NCI-H1417 treated with DMSO at 0.1 percent for 48 hours (cell line): Measurements from ENCODE around the gene PHLPP1.
A peak's percentile ranks its signal among the peaks of the same experiment; 100 is the strongest.

Source experiments
- DNase-seq: peaks from one replicate; lab custom pipeline; 2025; lab: John Stamatoyannopoulos, UW

PHLPP1 gene

DNA sequence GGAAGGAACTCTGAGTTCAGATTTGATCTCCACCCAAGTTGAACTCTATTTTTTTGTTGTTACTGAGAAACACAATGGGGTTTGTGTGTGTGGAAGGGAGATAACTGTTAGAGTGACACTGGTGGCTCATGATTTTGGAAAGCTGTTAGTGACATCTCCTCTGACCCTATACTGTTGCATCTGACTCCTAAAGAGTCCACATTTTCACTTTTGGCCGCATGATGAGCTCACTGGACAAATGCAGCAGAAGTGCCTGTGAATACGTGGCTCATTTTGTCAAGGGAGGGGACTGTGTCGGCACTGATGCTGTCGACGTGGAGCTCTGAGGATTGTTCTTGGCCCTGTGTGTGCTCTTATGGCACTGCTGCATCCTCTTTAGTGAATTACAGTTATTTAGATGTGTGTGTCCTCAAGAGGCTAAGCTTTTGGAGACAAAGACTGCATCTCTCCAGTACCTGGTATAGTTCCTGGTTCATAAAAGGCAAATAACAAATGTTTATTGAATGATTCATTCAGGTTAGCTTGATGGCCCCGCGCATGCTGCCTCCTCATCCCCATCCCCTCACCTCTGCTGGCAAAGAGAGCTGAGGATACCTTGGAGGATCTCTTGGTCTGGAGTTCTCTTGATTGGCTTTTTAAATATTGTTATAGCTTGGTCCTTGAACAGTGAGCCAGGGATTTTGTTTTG, 135.4 kb downstream of the PHLPP1 start:
- no peak for DNase-seq

DNA sequence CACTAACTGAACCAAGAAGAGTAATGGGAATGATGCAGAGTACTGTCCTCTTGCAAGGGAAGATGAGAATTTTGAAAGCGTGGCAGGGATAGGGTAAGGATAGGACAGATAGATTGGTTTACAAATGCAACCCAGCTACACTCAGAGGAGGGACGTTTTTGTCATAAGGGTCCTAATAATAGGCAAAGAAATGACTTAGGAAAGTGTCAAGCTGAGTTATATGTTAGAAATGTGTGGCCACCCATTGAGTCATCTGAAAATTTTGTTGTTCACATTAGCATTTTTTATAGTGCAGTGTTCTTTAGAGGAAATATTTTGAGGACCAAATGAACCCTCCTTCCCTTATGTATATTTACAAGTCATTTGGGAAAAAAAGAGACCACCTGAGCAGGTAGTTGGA, 137.5 kb downstream of the PHLPP1 start:
- DNase-seq: no peak

DNA sequence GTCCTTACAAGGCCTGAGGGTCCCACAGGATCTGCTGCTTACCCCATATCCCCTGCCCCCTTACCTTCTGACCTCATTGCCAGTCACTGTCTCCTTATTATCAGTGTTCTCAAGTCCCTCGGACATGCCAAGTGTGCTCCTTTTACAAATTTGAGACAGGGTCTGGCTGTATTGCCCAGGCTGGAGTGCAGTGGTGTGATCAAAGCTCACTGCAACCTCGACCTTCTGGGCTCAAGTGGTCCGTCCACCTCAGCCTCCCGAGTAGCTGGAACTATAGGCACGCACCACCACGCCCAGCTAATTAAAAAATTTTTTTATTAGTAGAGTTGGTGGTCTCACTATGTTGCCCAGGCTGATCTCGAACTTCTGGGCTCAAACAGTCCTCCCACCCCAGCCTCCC, 141.0 kb downstream of the PHLPP1 start:
- no peak for DNase-seq

DNA sequence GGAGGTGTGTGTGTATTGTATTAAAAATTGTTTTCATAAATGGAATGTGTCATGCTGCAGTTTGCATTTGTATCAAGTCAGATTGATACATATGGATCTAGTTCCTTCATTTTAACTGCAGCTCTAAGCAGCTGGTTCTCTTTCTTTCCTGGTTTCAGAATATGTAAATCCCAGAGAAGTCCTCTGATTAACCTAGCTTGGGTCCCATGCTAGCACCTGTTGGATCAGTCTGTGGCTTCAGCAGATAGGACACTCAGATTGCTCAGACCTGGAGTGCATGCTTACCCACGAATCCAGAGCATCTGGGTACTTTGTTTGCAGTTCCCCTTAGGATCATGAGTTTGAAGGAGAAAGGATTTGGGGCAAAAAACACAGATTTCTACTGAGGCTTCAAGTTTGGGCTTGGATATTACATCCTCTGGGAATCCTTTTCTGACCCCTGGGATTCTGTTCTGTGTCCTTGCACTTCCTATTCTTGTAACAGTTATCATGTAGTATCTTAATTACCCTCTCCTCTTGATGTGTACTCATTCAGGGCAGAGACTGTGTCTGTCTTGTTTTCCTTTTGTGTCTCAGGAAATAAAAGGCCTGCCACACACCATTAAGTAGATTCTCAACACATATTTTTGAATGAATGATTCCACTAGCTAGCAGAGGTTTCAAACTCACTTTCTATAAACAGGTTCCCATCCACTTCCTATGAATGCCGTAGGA, 142.1 kb downstream of the PHLPP1 start:
- no peak for DNase-seq

- DNase-seq: no peak
These were observed 144.7 kb downstream of the PHLPP1 start for GRCh38 chr18:62860062-62860461.

DNA sequence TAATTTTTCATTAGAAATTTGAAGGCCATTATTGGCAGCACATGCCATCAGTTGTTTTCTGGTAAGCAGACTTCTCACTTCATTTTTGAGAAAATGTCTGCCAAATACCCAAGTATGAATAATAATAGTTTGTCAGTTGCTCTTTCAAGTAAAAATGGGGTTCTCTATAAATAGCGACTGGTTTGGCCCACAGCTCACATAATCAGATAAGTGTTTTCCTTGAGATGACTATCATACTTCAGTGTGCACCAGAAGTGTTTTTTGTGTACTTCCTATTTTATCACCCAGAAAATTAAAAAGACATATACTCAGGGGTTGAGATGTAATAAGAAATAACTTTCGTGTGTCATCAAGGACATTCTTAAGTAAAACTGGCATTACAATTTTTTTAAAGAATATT, 147.1 kb downstream of the PHLPP1 start:
- no peak for DNase-seq

GRCh38 chr18:62863579-62864001, 148.2 kb downstream of the PHLPP1 start:
- no peak for DNase-seq

DNA sequence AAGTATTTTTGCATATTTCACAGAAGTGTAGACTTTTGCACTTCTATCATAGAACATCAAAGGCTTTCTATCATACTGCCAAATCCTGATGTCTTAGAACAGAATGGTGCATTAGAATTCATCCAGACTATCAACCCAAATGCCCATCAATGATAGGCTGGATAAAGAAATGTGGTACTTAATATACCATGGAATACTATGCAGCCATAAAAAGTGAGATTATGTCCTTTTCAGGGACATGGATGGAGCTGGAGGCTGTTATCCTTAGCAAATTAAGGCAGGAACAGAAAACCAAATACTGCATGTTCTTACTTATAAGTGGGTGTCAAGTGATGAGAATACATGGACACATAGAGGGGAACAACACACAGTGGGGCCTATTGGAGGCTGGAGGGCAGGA, 150.2 kb downstream of the PHLPP1 start:
- no peak for DNase-seq

DNA sequence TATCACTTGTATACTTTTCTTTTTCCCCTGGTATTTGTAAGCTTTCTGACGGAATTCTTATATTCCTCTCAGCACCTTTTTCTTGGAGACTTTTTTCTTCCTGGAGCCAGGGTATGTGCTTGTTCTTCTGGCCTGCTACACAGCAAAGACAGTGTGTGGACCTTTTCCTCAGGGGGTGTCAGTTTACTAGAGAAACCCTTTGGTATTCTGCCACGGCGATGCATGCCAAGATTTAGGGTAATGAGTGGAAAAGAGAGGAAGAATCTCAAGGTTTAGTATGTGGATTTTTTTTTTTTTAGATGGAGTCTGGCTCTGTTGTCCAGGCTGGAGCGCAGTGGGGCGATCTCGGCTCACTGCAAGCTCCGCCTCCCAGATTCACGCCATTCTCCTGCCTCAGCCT, 152.2 kb downstream of the PHLPP1 start:
- DNase-seq: no peak

DNA sequence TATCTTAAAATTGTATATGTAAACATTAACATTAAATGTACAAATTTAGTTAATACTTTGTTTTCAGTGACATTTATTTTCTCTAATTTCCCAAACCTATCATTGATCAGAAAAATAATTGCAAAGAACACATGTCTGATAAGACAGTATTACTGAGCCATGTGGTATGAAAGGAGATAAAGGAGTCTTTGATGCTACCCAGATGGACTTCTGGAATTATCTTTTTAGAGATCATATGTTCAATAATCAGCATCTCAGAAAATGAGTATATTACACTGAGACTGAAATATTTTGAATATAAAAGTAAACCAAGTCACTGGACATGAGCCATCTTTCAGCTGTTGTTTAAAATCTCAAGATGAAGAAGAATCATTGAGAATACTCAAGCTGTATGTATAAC, 153.3 kb downstream of the PHLPP1 start:
- no peak for DNase-seq

DNA sequence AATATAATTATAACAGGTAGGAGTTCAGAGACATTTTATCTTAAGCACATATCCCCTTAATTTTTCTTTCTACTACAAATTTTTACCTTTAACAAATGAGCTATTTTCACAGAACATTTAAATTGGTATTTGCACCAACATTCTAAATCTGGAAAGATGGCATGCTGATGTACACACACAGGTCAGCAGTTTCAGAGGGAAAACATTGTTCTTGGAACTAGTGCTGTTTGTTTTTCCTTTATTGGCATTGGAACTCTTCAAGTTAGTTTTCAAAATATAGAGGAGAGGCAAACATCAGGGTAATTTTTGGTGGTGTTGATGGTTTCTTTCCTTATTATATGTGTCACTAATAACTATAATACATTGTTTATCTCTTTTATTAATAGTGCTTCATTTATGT, 155.3 kb downstream of the PHLPP1 start:
- DNase-seq: no peak

GRCh38 chr18:62875323-62875722, 160.0 kb downstream of the PHLPP1 start:
- no peak for DNase-seq

DNA sequence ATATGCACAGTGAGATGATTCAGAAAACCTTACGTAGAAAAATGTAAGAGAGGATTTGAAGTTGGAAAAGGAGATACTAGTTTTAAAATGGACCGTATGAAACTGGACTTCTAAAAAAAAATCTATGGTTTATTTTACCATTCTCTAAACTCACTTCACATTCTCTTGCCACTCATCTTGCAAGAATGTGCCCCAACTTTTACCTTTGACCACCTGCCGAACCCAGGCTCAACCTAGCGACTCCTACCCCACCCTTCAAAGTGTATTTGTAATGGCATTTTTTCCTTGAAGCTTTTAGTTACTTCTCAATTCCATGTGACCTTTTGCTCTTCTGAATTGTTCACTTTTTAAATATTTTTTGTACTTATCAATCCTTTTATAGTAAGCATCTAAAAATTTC, 160.8 kb downstream of the PHLPP1 start:
- no peak for DNase-seq

DNA sequence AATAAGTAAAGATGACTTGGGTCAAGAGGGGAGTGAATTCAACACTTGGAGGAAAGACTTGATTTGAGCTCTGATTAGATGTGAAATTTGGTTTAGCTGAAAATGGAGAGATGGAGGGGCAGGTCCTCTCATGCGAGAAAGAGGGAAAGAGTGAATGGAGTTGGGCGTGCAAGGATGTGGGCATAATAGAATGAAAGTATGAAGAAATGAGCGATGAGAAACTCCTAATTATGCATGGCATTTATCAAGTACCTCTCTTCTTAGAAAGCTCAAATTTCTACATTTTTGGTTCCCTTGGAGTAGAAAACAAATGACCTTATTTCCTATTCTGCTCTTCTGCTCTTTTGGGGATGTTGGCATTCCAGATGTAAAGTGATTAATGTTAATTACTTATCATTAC, 161.5 kb downstream of the PHLPP1 start:
- DNase-seq: no peak

GRCh38 chr18:62877411-62878221, 162.3 kb downstream of the PHLPP1 start:
- no peak for DNase-seq

- no peak for DNase-seq
These were observed 163.0 kb downstream of the PHLPP1 start for GRCh38 chr18:62878305-62878704.

DNA sequence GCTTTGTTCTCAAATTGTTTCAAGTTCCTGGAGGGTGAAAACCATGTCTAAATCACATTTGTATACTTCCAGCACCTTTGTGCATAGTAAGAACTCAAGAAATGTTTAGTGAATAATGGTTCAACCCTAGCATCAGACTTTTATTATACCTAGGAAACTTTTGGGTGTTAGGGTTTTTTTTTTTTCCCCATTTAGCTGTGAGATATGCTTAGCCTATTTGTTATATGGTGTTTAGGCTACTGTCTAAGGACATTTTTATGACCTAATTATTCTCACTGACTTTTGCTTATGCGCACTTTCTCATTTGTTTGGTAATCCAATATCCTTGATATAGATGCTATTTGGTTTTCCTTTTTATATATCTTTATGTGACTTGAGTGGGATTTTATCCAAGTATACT, 164.7 kb downstream of the PHLPP1 start:
- no peak for DNase-seq

DNA sequence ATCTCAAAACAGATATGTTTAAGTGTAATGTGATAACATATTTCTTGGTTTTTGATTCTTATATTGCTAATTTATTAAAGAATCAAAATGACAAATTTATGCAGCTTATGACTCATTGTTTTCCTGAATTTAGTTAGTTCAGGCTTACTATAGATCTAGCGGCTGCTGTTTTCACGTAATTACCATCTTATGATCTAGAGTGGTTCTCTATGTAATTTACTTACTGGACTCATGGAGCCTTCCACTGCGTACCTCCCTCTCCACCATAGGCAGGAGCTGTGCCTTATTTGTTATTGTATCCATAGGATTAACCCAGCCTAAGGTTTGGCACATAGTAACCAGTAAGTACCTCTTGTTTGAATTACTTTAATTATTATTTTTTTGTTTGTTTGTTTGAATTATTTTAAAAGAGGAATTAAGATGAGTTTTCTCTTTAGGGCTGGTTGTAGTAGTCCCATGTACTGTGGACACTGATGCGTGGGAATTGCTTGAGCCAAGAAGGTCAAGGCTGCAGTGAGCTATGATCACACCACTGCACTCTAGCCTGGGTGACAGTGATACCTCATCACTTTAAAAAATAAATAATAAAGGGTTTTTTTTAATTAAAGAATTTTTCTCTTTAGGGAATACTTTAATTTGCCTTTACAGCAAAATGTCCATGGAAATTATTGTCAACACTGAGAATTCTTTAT, 165.5 kb downstream of the PHLPP1 start:
- no peak for DNase-seq

DNA sequence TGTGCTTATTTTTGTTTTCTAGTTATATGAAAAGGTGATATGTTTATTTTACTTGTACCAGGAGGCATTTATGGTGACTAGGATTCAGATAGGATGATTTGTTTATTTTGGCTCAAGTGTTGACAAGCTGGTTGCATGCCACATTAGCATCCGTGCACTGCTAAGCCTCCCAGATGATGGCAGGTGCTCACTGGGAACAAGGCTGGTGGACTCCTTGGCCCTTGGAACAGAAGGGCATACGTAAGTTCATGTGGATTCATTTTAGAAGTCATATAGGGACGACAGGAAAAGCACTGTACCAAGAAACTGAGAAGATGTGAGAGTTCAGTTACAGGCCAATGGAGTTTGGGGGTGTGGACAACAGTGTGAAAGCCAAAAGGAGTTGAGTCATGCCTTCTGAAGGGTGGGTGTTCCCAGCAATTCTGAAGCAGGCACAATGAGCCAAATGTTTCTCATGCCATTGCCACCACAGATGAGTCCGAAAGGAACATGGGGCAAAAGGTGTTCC, 166.2 kb downstream of the PHLPP1 start:
- peak; percentile 32 for DNase-seq

- no peak for DNase-seq
These were observed 168.8 kb downstream of the PHLPP1 start for GRCh38 chr18:62883937-62884735.

DNA sequence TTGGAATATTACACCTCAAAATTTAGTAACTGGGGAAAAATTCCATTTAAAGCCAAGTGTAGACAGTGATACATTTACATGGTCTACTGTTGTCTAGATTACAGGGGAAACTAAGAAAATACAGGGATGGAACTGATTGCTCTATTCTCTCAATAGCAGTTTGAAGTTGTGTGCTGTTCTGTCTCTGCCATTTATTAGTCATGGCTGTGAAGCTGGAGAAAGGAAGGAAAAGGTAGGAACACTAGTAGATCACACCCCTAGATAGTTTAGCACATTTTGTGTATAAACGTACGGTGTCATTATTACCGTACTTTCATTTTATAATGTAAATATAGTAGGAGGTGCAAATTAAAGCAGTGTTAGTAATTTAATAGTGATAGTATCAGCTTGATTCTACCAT, 170.5 kb downstream of the PHLPP1 start:
- DNase-seq: no peak
